ENCODE measurements around the gene CIRBP. TPM values are rescaled to one million over a fixed set of nuclear protein-coding genes. Genes with fewer than 3 reads are reported as not detected.

The CIRBP gene
- total and polyA plus RNA-seq, 9 of the 15 experiments (the other 6 are each of a cell fraction or from before 2014, with no cell fraction given): 20.5 to 327 (median 176) TPM

GRCh38 chr19:1241417-1242095 lies 27.6 kb upstream of the CIRBP start, which contains the start of gene ATP5F1D (continued):
- TF ChIP-seq ZBTB5 (IDR thresholded peaks at IDR 0.05): no peak
- no peak for TF ChIP-seq TAF7 (tag; IDR thresholded peaks at IDR 0.05)
- TF ChIP-seq SIX5 (IDR thresholded peaks at IDR 0.05; ENCODE audit: borderline replicate concordance in 1 of 2, insufficient read depth in 1 of 2, low read depth in 1 of 2, low read length in 2 of 2): peak; percentile 98
- no peak for TF ChIP-seq CBX5 (IDR thresholded peaks at IDR 0.05; ENCODE audit: borderline replicate concordance, low read depth)
- TF ChIP-seq YY1 (IDR thresholded peaks at IDR 0.05; ENCODE audit: borderline replicate concordance in 1 of 3, control insufficient read depth in 1 of 3, extremely low read depth in 1 of 3, insufficient read depth in 3 of 3, insufficient read length in 1 of 3, insufficient replicate concordance in 2 of 3, low read depth in 1 of 3, low read length in 2 of 3): peak in 2 of 3 experiments; percentile 58 to 61
- TF ChIP-seq ZBTB8A (IDR thresholded peaks at IDR 0.05; ENCODE audit: partially characterized antibody): no peak
- no peak for TF ChIP-seq TCF15 (CRISPR knock-in tag; IDR thresholded peaks at IDR 0.05)
- TF ChIP-seq ZNF347 (CRISPR knock-in tag; IDR thresholded peaks at IDR 0.05; ENCODE audit: low read depth): no peak
- no peak for TF ChIP-seq POLR2B (IDR thresholded peaks at IDR 0.05; ENCODE audit: low read depth, partially characterized antibody)
- TF ChIP-seq MYNN (IDR thresholded peaks at IDR 0.05): no peak
- TF ChIP-seq MYNN (CRISPR knock-in tag; IDR thresholded peaks at IDR 0.05): no peak
- TF ChIP-seq ARID1B (IDR thresholded peaks at IDR 0.05): 0 out of 2 replicates have a peak, but pooled peaks have one; percentile 9
- TF ChIP-seq HDAC2 (IDR thresholded peaks at IDR 0.05): no peak
- TF ChIP-seq TFAP4 (CRISPR knock-in tag; IDR thresholded peaks at IDR 0.05; ENCODE audit: borderline replicate concordance): peak; percentile 84; the same call in 1 of the 2 replicates
- TF ChIP-seq NR2C1 (IDR thresholded peaks at IDR 0.05): peak; percentile 79; the same call in 1 of the 2 replicates
- TF ChIP-seq NR2C1 (tag; IDR thresholded peaks at IDR 0.05): peak; percentile 93
- TF ChIP-seq ESRRA (IDR thresholded peaks at IDR 0.05; ENCODE audit: borderline replicate concordance, low read depth): peak; percentile 86
- TF ChIP-seq ZBTB33 (CRISPR knock-in tag; IDR thresholded peaks at IDR 0.05): no peak
- peak; percentile 69; the same call in 1 of the 2 replicates for TF ChIP-seq EGR1 (conservative IDR thresholded peaks at IDR 0.05)
- TF ChIP-seq NFE2 (IDR thresholded peaks at IDR 0.05; ENCODE audit: low read depth): no peak; the same call in 1 of the 2 replicates
- TF ChIP-seq ZNF444 (CRISPR knock-in tag; IDR thresholded peaks at IDR 0.05): no peak
- TF ChIP-seq LEF1 (IDR thresholded peaks at IDR 0.05): no peak
- peak; percentile 75 for TF ChIP-seq JUND (IDR thresholded peaks at IDR 0.05; ENCODE audit: borderline replicate concordance, low read depth, low read length)
- peak; percentile 55; the same call in 1 of the 3 replicates for TF ChIP-seq JUND (tag; IDR thresholded peaks at IDR 0.05; ENCODE audit: borderline replicate concordance, low read depth, low read length)
- TF ChIP-seq ATF7 (IDR thresholded peaks at IDR 0.05): peak; percentile 85

All from K562 (cell line).